Bladder microvascular endothelial cell (primary cell): ENCODE measurements around the gene TRIM49C. TPM values are rescaled to one million over a fixed set of nuclear protein-coding genes. Genes with fewer than 3 reads are reported as not detected.

Experiments
- total RNA-seq: library from RNA; depleted of rRNA; stranded (reverse); fragments of >200 nt; gene quantifications from 2 replicates; pipeline ENCODE4 v1.2.3, GENCODE V29; 2014

The TRIM49C gene
- total RNA-seq: not detected in 2 replicates

GRCh38 chr11:90030806-90031205, at the start of gene TRIM49C:
Gene TRIM49C (plus strand): TSS chr11:90031106. CDS start chr11:90035212, 4,106 bp downstream.

GRCh38 chr11:90085650-90086049, 54.7 kb downstream of the TRIM49C start, which contains the start of gene UBTFL1:
Gene UBTFL1 (plus strand): TSS chr11:90085950. CDS start chr11:90085950, 0 bp downstream.

Other genes starting within 250 kb of the TRIM49C start
- gene TRIM49, start 222.5 kb upstream of the TRIM49C start, total RNA-seq: not detected in 2 replicates
- under 0.01 TPM in 1 of 2 replicates, not detected in the other for gene TRIM64B, start 152.6 kb upstream of the TRIM49C start, total RNA-seq
- not detected in 2 replicates for gene TRIM49D1, start 108.9 kb upstream of the TRIM49C start, total RNA-seq
- not detected in 2 replicates for gene TRIM49D2, start 107.0 kb upstream of the TRIM49C start, total RNA-seq
- not detected in 2 replicates for gene TRIM64, start 65.1 kb upstream of the TRIM49C start, total RNA-seq
- gene UBTFL1, start 54.8 kb downstream of the TRIM49C start, total RNA-seq: not detected in 2 replicates
- gene NAALAD2, start 103.6 kb downstream of the TRIM49C start, total RNA-seq: 0.16 and 0.25 TPM in 2 replicates
- gene CHORDC1, start 191.9 kb downstream of the TRIM49C start, total RNA-seq: 17.6 and 44.2 TPM in 2 replicates